Measurements from ENCODE around the gene ZNF24. TPM values are rescaled to one million over a fixed set of nuclear protein-coding genes. Genes with fewer than 3 reads are reported as not detected.

ZNF24 gene
- total RNA-seq, 2 donors from 2014 or later, result 36.3 to 43.8 TPM

DNA sequence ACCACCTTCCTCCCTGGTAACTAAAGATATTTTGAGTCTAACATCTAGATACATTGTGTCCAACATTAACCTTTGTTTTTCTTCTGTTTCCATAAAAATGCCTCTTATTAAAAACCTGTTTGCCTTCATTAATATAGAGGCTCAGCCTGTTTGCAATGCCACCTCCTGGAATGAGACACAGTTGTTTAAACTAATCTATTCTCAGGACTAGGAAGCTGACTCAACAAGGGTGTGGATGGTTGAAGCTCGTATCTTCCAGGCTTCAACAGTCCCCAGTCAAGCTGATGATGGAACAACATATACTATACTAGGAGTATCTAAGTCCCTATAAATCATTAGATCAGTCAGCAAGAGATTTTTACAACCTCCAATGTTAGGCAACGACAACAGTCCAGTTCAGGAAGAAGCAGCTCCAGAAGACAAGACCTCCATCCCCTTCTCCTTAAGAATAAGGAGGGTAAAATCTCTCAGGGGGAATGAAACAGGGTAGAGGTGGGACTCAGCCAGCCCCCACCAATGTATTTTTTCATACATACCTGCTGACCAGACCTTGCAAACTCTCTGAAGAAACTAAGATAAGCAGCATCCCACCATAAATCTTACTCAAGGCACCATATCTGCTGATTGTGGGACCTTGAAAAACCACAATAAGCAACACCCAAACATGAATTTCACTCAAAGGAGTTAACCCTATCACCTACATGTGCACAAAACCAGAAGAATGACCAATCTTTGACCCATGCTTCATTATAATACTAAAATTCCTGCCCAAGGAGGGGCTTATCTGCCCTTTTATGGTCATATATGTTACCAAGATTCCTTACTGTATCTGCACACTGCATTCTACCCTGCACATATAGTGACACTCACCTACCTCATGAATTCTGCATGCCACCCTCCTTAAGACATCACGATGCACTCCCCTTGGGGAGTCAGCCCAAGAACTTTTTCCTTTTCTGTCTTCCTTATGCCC lies 21.4 kb downstream of the ZNF24 start:
- intact Hi-C loops (cut with DNase I), result no loop called here

DNA sequence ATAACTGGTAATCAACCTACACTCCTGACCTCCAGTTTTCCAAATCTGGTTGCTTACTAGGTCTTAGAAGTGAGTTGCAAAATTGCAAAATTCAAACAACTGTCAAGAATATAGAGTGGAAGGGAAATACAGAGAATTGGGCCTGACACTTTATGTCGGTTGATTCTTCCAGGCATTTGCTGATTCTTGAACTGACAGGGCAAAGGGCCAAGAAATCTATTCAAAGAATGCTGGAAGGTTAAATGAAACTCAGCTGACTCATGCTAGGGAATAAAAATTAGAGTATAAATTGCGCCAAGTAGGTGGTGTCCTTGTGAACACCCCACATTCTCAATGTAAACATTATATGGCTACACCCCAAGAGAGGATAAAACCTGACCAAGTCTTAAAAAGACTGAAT lies 32.7 kb downstream of the ZNF24 start:
- intact Hi-C loops (cut with DNase I), result no loop called here
- no peak for DNase-seq (ENCODE audit: low spot score)

More for the DNA sequence above, 21.4 kb downstream of the ZNF24 start:
- DNase-seq (ENCODE audit: low spot score), result no peak

DNA sequence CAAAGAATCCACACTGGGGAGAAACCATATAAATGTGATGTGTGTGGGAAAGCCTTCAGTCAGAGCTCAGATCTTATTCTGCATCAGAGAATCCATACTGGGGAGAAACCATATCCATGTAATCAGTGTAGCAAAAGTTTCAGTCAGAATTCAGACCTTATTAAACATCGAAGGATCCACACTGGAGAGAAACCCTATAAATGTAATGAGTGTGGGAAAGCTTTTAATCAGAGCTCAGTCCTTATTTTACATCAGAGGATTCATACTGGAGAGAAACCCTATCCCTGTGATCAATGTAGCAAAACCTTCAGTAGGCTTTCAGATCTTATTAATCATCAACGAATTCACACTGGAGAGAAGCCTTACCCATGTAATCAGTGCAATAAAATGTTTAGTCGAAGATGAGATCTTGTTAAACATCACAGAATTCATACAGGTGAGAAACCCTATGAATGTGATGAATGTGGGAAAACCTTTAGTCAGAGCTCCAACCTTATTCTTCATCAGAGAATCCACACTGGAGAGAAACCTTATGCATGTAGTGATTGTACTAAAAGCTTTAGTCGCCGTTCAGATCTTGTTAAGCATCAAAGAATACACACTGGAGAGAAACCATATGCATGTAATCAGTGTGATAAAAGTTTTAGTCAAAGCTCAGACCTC lies 37.5 kb downstream of the ZNF24 start:
- no peak for DNase-seq (ENCODE audit: low spot score)
- intact Hi-C loops (cut with DNase I), result loop anchor here in 1 of 2 donors (1.0 kb wide), 1 partner anchor 38 kb away; no protein-coding TSS in a partner anchor

DNA sequence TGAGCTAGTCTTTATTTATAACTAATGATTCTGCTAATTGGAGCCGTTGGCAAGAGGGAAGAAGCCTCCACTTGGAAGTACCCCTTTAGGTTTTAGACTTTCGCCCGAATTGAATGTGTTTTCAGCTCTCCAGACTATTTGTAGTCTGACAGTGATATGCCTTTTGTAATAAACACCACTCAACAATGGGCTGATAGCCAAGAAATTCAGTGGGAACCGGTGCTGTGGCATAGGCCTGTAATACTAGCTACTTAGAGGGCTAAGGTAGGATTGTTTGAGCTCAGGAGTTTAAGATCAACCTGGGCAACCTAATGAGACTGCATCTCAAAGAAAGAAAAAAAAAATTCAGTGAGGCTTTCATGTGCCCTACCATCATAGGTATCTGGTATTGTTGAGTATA lies 40.6 kb downstream of the ZNF24 start:
- intact Hi-C loops (cut with DNase I), result loop anchor here in 1 of 2 donors (5.0 kb wide), 1 partner anchor 1494 kb away; no protein-coding TSS in a partner anchor

DNA sequence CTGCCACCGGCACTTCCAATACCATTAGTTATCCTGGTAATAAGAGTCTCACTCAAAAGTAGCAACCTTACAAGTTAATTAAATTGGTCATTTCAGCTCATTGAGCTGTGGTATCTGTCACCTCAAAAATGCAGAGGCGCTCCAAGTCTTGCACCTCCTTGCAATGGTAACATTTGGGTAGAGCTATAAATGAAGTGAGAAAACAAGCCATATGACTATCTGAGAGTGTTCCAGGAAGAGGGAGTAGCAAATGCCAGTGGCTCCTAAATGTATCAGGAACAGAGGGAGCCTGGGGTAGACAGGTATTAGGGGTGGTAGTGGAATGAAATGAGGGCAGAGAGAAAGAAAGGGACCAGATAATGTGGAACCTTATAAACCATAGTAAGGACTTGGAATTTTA lies 48.2 kb downstream of the ZNF24 start:
- DNase-seq (ENCODE audit: low spot score), result no peak
- intact Hi-C loops (cut with DNase I), result no loop called here

More for the DNA sequence above, 40.6 kb downstream of the ZNF24 start:
- no peak for DNase-seq (ENCODE audit: low spot score)

DNA sequence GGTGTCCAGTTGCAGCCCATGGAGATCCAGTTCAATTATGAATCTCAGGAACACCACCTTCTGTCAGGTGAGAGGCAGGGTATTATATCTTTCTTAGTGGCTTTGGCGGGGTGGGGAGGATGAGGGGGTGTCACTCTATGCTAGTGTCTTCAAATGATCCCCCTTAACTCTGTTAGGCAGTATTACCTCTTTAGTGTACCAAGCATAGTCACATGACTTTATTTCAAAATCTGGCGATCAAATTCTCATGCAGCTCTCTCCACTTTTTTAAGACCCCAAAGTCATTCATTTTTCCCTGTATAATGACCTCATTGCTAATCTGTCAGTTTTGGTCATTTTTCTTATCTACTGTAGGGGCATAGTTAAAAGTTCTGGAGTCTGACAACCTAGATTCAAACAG lies 53.1 kb downstream of the ZNF24 start:
- no peak for DNase-seq (ENCODE audit: low spot score)
- intact Hi-C loops (cut with DNase I), result no loop called here

DNA sequence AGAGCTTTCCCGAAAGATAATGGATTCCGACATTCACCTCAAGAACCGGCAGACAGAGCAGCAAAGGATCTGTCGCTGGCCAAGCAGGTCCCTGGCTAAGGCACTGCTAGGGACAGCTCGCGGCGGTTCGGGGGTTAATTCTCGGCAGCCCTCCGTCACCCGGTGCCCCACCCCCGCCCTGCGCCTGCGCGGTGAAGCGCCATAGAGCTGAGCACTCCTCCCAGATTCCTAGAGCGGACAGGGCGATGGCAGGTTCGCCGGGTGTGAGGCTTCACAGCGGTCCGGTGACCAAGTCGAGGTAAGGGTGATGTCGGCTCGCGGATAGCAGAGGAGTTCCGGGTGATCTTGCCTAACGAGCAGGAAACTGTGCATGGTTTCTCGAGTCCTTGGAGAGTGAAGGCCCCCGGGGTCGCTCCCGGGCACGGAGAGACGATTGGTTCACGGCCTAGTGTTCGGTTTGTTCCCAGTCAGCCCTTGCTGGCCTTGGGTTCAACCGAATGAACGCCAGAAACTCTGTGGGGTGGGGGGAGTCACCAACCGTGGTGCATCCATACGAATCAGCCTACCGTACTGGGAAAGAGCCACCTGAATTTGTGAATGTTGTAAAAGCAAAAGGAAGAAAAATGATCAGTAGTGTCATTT lies 54.0 kb downstream of the ZNF24 start, which contains the start of gene ZSCAN30:
Gene ZSCAN30 (minus strand): TSS at position 136 of the 642 bp plus-strand sequence. CDS start 25,877 bp downstream, outside the sequence.
- intact Hi-C loops (cut with DNase I), result no loop called here

DNA sequence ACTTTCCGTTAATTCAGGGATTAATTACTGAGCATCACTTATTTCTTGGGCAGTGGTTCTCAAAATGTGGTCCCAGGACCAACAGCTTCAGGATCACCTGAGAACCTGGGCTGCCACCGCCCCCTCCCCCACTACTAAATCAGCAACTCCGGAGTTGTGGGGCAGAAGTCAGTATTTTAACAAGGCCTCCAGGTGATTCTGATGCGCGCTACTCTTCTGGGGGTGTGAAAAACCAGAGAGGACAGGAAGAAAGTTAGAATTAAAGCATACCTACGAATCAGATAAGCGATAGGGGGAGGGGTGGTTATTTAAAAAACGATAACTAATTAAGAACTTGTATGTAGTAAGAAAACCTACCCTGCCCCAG lies 54.5 kb downstream of the ZNF24 start:
- intact Hi-C loops (cut with DNase I), result no loop called here
- DNase-seq (ENCODE audit: low spot score), result no peak

More for the DNA sequence above, 54.0 kb downstream of the ZNF24 start, which contains the start of gene ZSCAN30:
- peak; percentile 98 for DNase-seq (ENCODE audit: low spot score)

DNA sequence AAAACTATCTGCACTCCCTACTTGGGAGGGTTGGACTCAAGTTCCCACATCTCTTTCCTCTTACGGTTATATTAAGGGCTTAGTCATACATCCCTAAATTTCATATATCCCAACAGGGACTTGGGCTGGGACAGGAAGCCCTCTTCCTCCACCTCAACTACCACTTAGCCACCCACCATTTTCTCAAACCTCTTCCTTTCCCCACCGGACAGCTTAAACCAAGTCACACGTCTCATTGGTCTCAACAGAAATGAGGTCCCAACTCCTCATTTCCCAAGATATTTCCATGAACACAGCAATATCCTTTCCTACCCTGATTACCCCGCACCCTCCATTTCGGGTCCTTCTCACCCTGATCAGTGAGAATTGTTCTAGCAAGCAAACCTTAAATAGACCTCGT lies 54.9 kb downstream of the ZNF24 start:
- intact Hi-C loops (cut with DNase I), result no loop called here
- no peak for DNase-seq (ENCODE audit: low spot score)

DNA sequence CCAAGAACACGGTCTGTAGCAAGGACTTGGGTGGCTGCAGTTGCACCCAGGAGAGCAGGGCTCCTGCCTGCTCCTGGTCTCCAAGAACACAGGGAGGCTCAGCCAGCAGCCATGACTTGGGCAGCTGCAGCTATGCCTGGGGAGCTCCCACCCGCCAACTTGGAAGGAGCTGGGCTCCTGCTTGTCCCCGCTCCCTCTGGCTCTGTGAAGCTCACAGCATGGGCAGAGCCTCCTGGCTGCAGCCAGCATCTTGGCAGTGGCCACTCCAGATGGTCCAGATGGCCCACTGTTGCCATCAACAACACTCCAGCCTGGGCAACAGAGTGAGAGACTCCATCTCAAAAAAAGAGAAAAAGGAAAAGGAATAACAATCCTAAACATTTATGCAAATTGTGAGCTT lies 59.4 kb downstream of the ZNF24 start:
- intact Hi-C loops (cut with DNase I), result no loop called here
- DNase-seq (ENCODE audit: low spot score), result no peak

DNA sequence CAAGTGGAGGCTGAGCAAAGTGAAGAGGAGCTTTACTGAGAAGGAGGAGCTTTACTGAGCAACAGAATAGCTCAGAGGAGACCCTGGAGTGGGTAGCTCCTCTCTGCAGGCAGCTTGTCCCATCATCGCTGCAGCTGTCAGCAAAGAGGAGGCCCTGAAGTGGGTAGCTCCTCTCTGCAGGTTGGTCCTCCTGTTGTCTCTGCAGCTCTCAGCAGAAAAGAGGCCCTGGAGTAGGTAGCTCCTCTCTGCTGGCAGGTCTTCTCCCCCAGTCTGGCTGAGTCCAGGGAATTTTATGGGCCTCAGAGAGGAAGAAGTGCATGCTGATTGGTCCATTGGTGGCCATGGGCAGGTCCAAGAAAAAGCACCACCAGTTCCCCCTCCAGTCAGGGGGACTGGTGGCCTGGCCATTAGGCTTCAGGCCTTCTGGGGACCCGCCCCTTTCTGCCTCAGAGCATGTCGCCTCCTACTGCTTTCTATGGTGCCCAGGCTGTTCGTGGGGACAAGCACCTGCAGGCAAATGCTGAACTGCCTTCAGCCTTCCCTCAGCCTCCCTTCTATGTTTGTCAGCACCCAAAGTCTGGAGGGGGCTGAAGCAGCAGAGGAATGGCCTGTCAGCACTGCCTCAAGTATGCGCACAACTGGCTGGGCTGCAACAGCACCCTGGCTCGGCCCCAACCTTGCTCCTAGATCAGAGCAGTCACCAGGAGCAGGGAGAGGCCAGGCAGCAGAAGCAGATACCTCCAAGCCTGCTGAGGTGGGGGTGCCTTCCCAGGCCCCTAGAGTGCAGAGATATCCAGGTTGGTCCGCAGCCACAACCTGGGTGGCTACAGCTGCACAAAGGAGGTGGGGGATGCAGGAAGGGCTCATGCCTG lies 60.1 kb downstream of the ZNF24 start:
- no peak for DNase-seq (ENCODE audit: low spot score)
- intact Hi-C loops (cut with DNase I), result no loop called here

DNA sequence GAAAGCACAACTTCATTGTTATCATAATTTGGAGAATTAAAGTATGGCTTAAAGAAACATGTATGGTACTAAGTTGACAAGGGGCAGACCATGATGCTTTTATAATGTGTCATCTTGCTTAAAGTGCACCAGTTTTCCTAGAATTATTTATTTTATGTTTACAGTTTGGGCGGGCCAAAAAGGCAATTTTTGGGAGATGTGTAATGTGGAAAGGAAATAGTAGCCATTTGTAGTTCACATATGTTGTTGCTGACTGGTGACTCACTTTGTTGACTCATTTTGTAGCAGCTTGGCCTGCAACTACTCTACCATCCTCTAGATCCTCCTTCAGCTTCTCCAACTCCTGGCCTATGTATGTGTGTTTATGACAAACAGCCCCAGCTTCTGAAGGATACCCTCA lies 61.9 kb downstream of the ZNF24 start:
- DNase-seq (ENCODE audit: low spot score), result no peak
- intact Hi-C loops (cut with DNase I), result no loop called here

Other genes starting within 250 kb of the ZNF24 start
- 10 to 100 TPM; 25.5 to 26.3 TPM for gene ZNF397, start 103.4 kb downstream of the ZNF24 start, total RNA-seq
- gene ZSCAN30, start 54.2 kb downstream of the ZNF24 start, total RNA-seq, result 10 to 100 TPM; 12.8 to 14.9 TPM
- gene ZNF396, start 32.9 kb upstream of the ZNF24 start, total RNA-seq, result 1 to 10 TPM; 1.7 to 3.4 TPM
- 10 to 100 TPM; 12.4 to 18.8 TPM for gene INO80C, start 153.5 kb upstream of the ZNF24 start, total RNA-seq
- gene GALNT1, start 237.3 kb upstream of the ZNF24 start, total RNA-seq, result 10 to 100 TPM; 53.8 to 54.0 TPM

Measured in posterior vena cava (tissue), 2 donors.